GM21825 (cell line): ENCODE results near the gene DHX58.

Experiments
- ATAC-seq: cut with Tn5 transposase; IDR thresholded peaks from one replicate; pipeline ENCODE4 v1.9.1; 2021; ENCODE audit warnings: mild to moderate bottlenecking, moderate library complexity; ENCODE audit not compliant: unreplicated experiment

The DHX58 gene

GRCh38 chr17:42056635-42057034 lies 55.9 kb downstream of the DHX58 start:
- no peak for ATAC-seq

GRCh38 chr17:42055496-42055895 lies 57.0 kb downstream of the DHX58 start:
- ATAC-seq = no peak

DNA sequence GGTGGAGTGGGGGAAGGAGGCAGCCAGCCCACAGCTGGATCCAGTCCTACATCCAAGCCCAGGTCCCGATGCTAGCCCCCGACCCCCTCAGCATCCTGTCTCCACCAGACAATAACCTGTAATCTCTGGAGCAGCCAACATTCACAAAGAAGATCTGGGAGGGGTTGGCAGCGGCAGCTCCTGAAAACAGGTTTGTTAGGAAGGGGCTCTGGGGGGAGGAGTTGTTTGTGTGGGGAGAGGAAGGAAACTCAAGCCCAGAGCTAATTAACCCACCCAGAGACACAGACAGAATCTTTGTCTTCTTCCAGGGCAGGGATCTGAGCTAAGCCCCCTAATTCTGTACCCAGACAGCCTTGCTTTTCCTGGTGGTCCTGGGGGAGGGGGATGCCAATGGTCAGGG lies 57.5 kb downstream of the DHX58 start:
- no peak for ATAC-seq

- ATAC-seq = no peak
Observed at GRCh38 chr17:42053731-42054500, 58.6 kb downstream of the DHX58 start.

GRCh38 chr17:42052346-42052877 lies 60.1 kb downstream of the DHX58 start:
- ATAC-seq = no peak

GRCh38 chr17:42051645-42052044 lies 60.9 kb downstream of the DHX58 start:
- no peak for ATAC-seq
